ENCODE results near the gene SYTL3. TPM values are rescaled to one million over a fixed set of nuclear protein-coding genes. Genes with fewer than 3 reads are reported as not detected.
"Not testable (repeated sequence)": the region's sequence is repeated elsewhere in the genome, so short reads cannot be mapped to it uniquely, and the experiment has no call there.

SYTL3 gene
- polyA plus RNA-seq, 3 donors: 3.8 to 5.4 (median 5.0) TPM

- no peak for DNase-seq
These were observed 27.9 kb upstream of the SYTL3 start for GRCh38 chr6:158621694-158622544.

- no peak for DNase-seq
These were observed 27.2 kb upstream of the SYTL3 start for GRCh38 chr6:158622545-158623190.

DNA sequence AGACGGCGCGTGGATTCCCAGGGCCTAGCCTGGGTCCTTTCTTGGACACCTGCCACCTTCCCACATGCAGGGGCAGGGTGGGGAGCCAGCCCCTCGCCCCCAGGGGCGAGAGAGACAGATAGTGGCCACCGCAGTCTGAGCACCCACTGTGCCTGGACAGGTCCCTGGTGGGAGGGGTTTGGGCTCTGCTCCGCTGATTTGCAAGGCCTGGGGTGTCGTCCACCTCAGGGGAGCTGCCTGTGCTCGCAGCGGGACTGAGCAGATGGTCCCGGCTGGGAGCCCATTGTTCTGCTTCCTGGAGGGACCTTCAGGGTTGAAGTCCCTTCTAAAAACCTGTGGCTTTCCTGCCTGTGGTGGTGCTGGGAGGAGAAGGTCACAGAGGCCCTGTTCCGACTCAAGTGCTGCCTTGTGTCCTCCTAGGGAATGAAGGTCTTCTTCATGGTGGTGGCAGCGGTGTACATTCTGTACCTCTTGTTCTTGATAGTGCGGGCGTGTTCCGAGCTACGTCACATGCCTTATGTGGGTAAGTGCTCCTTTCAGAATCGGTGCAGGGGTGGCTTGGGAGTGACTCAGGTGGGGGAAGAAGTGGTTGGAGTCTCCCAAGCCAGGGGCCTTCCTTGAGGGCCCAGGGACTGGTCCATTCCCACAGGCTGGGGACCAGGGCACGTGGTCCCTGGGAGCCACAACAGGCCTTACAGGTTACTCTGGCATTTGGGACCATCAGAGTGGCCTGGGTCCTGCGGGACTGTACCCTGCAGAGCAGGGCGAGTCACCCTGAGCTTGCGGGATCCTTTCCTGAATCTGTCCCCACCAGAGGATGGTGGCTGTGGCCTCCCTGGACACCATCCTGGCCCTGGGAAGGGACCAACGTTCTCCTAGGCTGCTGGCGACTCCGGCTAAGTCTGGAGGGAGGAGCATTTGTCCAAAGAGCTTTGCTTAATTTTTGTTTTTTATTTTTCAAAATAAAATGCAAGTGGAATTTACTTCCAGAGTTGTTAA lies 24.9 kb upstream of the SYTL3 start:
- no peak for DNase-seq

- DNase-seq: no peak
These were observed 24.0 kb upstream of the SYTL3 start for GRCh38 chr6:158625881-158626305.

DNA sequence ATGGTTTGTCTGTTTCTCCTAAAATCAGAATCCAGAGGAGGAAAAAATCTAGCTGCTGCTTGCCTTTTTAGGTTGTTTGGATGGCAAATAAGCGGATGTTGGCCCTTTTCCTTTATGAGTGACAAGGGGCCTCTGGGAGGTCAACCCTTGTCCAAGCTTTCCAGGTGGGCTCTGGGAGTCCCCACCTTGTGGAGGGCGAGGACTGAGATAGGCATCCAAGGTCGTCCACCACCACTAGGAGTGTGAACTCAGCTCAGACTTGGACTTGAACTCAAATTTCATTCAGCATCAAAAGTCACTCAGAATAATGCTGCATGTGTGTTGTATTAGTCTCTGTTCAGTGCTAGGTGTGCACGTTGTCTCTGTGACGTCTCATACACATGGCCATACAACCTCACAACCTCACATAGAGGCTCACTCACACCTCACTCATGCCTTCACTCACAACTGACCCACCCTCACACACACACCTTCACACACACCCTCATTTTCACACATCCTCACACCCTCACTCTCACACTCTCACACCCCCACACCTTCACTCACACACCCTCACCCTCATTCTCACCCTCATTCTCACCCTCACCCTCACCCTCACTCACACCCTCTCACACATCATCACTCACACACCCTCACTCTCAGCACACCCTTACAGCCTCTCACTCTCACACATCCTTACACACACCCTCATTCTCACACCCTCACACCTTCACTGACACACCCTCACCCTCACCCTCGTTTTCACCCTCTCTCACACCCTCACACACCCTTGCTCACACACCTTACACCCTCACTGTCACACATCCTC lies 23.3 kb upstream of the SYTL3 start:
- no peak for DNase-seq

DNA sequence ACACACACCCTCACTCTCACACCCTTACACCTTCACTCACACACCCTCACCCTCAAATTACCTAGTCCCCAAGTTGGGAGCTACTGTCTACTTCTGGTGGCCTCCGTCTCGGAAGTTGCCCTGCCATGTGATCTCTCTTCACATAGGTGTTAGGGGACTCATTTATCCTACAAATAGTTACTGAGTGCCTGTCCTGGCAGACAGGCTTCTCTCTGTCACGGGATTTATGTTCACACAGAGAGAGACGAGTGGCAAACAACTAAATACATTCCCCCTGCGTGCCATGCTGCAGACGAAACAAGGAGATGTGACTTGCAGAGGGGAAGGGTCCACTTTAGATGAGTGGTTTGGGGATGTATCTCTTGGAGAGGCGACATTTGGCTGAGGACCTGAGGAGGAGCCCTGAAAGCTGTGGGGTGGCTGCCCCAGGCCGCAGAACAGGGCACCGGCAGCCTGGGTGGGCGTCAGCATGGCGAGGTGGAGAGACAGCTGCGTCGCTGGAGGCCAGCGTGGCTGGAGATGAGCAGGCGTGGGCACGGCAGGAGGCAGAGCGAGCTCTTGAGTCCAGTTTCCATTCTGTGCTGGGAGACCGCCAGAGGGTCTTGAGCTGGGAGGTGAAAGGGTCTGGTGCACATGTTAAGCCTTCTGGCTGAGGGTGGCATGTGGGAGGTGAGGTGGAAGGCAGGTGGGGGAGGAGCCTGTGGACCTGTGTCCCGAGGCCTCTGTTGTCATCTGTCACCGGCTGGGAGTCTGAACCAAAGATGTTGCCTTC lies 22.5 kb upstream of the SYTL3 start:
- DNase-seq: no peak

GRCh38 chr6:158627940-158628211 lies 22.0 kb upstream of the SYTL3 start:
- DNase-seq: no peak

GRCh38 chr6:158628542-158628941 lies 21.3 kb upstream of the SYTL3 start:
- DNase-seq: no peak

DNA sequence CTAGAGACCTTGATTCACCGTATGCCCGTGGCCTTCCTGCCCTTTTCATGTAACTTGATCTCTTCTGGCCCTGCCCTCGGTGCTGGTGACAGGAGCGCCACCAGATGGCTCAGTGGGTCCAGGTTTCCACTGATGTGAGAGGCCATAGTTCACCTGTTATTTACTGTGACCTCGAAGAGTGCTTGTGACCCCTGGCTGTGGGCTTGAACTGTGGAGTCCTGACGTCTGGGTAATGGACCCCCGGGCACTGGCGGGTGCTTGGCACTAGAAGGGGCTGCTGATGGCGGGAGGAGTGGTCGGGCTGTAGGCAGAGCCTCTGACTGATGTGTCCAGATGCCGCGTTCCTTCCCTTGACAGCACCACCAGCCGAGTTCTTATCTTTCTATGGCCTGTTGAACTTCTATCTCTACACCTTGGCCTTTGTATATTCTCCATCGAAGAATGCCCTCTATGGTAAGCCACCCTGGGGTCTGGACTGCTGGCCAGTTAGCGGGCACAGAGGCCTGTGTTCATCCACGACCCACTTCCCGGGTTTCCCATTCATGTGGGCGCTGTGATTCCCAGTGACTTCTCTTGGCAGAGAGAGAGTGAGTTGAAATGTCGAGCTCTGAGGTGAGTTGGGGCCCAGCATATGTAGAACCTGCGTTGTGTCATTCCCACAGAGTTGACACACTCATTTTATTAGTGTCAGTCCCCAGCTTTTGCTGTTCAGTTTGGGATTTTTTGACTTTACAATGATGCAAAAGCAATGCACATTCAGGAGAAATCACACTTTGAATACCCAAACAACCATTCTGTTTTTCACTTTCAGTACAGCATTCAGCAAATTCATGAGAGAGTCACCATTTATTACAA lies 20.3 kb upstream of the SYTL3 start:
- no peak for DNase-seq

GRCh38 chr6:158630938-158631616 lies 18.8 kb upstream of the SYTL3 start:
- DNase-seq: no peak

GRCh38 chr6:158631678-158632537 lies 17.9 kb upstream of the SYTL3 start:
- no peak for DNase-seq

DNA sequence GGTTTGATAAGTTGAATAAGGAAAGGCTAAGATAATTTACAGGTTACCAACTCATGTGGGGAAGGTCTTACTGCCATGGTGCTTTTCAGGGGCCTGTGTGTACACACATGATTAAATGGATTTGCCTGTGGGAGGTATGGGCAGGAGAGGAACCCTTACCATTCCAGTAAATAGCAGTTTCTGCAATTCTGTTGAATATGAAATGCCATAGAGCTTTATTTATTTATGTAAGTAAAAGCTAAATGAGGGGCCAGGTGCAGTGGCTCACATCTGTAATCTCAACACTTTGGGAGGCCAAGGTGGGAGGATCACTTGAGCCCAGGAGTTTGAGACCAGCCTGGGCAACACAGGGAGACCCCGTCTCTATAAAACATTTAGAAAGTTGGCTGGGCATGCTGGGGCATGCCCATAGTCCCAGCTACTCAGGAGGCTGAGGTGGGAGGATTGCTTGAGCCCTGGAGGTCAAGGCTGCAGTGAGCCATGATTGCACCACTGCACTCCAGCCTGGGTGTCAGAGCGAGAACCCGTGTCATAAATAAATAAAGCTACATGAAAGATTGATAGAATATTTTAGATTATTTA lies 17.2 kb upstream of the SYTL3 start:
- DNase-seq: not testable (repeated sequence)

- DNase-seq: no peak
These were observed 16.7 kb upstream of the SYTL3 start for GRCh38 chr6:158633127-158633526.

DNA sequence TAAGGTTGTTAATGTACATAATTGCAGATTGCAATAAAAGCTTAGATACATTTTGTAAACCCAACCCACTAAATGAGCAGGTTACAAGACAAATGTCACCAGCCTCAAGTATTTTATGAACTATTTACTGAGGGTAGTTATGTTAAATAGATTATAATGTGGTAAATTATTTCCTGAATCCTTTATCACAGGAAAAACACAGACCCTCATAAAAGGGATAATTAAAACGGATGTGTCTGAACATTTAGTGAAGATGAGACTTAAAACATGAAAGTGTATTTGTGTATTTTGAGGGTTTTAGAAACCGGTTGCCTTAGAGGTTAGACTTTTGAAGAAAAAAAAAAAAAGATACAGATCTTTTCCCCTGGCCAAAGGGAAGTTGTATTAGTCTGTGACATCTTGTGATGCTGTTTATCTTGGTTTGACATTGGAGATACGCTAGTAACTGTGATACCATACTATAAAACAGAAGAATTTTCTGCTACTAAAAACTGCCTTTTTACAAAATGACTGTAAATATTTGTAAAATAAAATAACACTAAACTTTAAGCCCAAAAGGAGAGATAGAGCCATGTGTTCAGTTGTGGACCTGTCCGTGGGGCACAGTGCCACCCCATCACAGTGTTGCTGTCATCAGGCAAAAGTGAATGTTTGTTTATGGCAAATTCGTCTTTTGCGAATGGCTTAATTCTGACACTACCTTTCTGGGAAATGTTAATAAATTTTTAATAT lies 15.0 kb upstream of the SYTL3 start:
- DNase-seq: no peak

DNA sequence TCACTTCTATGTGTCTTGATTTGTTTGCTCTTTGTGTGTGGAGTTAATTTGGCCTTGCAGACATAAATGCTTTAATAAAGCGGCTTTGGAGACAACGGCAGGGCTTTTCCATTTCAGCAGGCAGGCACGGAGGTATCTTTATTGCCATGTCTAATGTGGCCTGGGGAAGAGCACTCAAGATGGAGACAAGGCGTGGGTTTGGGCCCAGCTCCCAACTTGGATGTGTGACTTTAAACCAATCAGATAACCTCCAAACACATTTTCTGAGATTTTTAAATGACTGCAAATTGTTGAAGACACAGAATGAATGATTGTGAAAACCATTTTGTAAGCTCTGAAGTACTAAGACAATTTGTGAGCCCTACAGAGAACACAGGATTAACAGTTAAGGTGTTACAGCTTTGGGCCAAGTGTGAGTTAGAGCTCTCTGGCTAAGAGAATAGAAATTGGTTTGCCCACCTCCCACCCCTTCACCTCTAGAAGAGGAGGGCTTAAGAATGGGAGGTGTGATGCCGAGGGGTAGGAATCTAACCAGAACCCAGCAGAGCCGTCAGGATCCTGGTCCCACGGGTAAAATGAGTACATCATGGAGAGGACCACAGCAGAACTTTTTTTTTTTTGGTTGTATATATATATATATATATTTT lies 14.3 kb upstream of the SYTL3 start:
- no peak for DNase-seq

DNA sequence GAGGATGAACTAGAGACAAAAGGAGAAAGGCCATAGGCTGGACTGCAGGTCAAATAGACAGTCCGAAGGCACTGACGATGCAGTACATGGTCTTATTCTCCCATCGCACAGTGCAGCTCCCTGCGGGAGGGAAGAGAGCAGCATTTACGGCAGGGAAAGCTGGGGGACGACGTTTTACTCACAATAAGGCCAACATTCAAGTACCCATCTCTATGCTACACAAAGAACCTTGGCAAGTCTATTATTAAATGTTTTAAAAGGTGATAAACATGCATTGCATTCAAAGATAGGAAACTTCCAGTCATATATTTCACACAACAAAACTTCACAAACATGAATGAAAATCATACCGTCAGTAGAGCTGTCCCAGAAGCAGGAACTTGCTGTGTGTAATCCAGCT lies 13.1 kb upstream of the SYTL3 start:
- no peak for DNase-seq

All from renal pelvis (tissue), 4 donors.